ENCODE measurements around the gene GPRC5C.

DNA sequence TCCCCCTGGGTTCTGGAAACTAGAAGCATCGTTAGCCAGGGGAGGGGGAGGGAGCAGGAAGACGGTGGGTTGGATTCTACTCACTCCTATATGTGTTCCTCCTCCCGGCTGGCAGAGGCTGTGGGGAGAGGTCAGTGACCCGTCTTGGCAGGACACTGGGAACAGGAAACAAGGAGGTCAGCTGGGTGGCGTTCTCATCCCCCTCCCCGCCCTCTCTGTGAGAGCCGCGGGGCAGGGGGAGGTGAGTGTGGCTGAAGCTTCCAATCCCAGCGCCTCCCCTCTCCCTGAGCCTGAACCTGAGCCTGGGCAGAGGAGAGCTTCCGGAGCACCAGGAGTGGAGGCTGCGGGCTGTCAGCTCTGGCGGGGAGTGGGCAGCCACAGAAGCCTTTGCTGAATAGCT is 12.5 kb downstream of the GPRC5C start:
- TF ChIP-seq REXO4 (CRISPR knock-in tag; IDR thresholded peaks at IDR 0.05; ENCODE audit: borderline replicate concordance): no peak
- no peak for TF ChIP-seq SMC3 (IDR thresholded peaks at IDR 0.05; ENCODE audit: low read length)
- TF ChIP-seq CBX5 (CRISPR knock-in tag; IDR thresholded peaks at IDR 0.05; ENCODE audit: borderline replicate concordance): no peak
- no peak for TF ChIP-seq ZBTB7A (CRISPR knock-in tag; IDR thresholded peaks at IDR 0.05)
- TF ChIP-seq, protein P1, sequence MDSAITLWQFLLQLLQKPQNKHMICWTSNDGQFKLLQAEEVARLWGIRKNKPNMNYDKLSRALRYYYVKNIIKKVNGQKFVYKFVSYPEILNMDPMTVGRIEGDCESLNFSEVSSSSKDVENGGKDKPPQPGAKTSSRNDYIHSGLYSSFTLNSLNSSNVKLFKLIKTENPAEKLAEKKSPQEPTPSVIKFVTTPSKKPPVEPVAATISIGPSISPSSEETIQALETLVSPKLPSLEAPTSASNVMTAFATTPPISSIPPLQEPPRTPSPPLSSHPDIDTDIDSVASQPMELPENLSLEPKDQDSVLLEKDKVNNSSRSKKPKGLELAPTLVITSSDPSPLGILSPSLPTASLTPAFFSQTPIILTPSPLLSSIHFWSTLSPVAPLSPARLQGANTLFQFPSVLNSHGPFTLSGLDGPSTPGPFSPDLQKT (CRISPR knock-in tag; IDR thresholded peaks at IDR 0.05; ENCODE audit: borderline replicate concordance): no peak

All from HepG2 (cell line).